ENCODE results near the gene NOC3L. TPM values are rescaled to one million over a fixed set of nuclear protein-coding genes. Genes with fewer than 3 reads are reported as not detected.

NOC3L gene
- 34.5 and 42.9 TPM in 2 replicates for total RNA-seq

GRCh38 chr10:94362360-94363250 is at the start of gene NOC3L:
Gene NOC3L (minus strand): TSS chr10:94362939. CDS start chr10:94362838, 101 bp downstream.

GRCh38 chr10:94402204-94402842 is 39.6 kb upstream of the NOC3L start, which contains the start of gene TBC1D12:
Gene TBC1D12 (plus strand): TSS chr10:94402541. CDS start chr10:94402614, 73 bp downstream.

Other genes with a start within 250 kb of the NOC3L start
- 11.2 and 12.6 TPM in 2 replicates for gene TBC1D12, start 39.6 kb upstream of the NOC3L start, total RNA-seq
- 3.4 and 4.0 TPM in 2 replicates for gene HELLS, start 182.8 kb upstream of the NOC3L start, total RNA-seq

Data from nasal cavity respiratory epithelium epithelial cell of viscerocranial mucosa (primary cell).